ENCODE measurements around the gene EHMT1. TPM values are rescaled to one million over a fixed set of nuclear protein-coding genes. Genes with fewer than 3 reads are reported as not detected.
A peak's percentile ranks its signal among the peaks of the same experiment; 100 is the strongest.

EHMT1 gene
- total and polyA plus RNA-seq, 9 of the 15 experiments (the other 6 are each of a cell fraction or from before 2014, with no cell fraction given), result 2.2 to 76.0 (median 36.4) TPM

DNA sequence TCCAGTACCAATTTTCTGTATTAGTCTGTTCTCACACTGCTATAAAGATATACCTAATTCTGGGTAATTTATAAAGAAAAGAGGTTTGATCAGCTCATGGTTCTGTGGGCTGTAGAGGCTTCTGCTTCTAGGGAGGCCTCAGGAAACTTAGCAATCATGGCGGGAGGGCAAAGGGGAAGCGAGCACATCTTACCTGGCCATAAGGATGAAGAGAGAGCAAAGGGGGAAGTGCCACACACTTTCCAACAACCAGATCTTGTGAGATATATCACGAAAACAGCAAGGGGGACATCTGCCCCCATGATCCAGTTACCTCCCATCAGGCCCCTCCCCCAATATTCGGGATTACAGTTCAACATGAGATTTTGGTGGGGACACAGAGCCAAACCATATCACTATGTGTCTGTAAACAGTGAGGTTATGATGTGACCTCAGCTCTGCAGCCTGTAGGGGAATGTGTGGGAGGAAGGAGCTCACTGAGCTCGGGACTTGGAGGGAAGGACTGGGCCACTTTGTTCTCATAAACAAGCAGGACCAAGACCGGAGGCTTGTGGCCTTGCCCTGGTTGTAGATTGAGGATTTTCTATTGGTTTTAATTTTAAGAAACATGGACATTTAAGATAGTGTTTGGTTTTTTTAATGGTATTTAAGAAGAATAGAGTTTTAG is 85.2 kb downstream of the EHMT1 start:
- no peak overlapping the region for H2AFZ ChIP-seq (ENCODE audit: low read depth, low read length)
- no peak overlapping the region for H3K9ac ChIP-seq (ENCODE audit: insufficient read depth in 1 of 2, low read depth in 2 of 2, low read length in 2 of 2)
- peaks cover 5% of the 10 kb centered on the region; the same call in 1 of the 2 replicates for H4K20me1 ChIP-seq (replicated peaks; ENCODE audit: control insufficient read depth, insufficient read depth, low read length)
- H3K4me2 ChIP-seq (ENCODE audit: insufficient read depth, low read length), result no peak overlapping the region
- WGBS (ENCODE audit: insufficient coverage, low coverage, missing lambda C conversion rate), result 55% methylated on average over 5 of the region's 6 CpGs
- no peaks in the 10 kb centered on the region for H3K9me1 ChIP-seq (ENCODE audit: control insufficient read depth, insufficient read depth, low read length)
- TF ChIP-seq JUND (IDR thresholded peaks at IDR 0.05; ENCODE audit: borderline replicate concordance, low read depth, low read length), result 0 out of 2 replicates have a peak, but pooled peaks have one; percentile 7
- TF ChIP-seq JUND (tag; IDR thresholded peaks at IDR 0.05; ENCODE audit: borderline replicate concordance, low read depth, low read length), result no peak
- no peak for TF ChIP-seq BMI1 (IDR thresholded peaks at IDR 0.05; ENCODE audit: low read length)
- no peak for TF ChIP-seq NBN (IDR thresholded peaks at IDR 0.05; ENCODE audit: low read depth)
- TF ChIP-seq, protein P1, sequence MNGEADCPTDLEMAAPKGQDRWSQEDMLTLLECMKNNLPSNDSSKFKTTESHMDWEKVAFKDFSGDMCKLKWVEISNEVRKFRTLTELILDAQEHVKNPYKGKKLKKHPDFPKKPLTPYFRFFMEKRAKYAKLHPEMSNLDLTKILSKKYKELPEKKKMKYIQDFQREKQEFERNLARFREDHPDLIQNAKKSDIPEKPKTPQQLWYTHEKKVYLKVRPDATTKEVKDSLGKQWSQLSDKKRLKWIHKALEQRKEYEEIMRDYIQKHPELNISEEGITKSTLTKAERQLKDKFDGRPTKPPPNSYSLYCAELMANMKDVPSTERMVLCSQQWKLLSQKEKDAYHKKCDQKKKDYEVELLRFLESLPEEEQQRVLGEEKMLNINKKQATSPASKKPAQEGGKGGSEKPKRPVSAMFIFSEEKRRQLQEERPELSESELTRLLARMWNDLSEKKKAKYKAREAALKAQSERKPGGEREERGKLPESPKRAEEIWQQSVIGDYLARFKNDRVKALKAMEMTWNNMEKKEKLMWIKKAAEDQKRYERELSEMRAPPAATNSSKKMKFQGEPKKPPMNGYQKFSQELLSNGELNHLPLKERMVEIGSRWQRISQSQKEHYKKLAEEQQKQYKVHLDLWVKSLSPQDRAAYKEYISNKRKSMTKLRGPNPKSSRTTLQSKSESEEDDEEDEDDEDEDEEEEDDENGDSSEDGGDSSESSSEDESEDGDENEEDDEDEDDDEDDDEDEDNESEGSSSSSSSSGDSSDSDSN (IDR thresholded peaks at IDR 0.05; ENCODE audit: borderline replicate concordance in 1 of 2, low read depth in 2 of 2, low read length in 2 of 2), result no peak
- 0 out of 2 replicates have a peak, but pooled peaks have one; percentile 17 for TF ChIP-seq ZNF263 (CRISPR knock-in tag; IDR thresholded peaks at IDR 0.05; ENCODE audit: borderline replicate concordance)
- TF ChIP-seq, protein P2, sequence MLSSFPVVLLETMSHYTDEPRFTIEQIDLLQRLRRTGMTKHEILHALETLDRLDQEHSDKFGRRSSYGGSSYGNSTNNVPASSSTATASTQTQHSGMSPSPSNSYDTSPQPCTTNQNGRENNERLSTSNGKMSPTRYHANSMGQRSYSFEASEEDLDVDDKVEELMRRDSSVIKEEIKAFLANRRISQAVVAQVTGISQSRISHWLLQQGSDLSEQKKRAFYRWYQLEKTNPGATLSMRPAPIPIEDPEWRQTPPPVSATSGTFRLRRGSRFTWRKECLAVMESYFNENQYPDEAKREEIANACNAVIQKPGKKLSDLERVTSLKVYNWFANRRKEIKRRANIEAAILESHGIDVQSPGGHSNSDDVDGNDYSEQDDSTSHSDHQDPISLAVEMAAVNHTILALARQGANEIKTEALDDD (IDR thresholded peaks at IDR 0.05), result no peak
- TF ChIP-seq EGR1 (conservative IDR thresholded peaks at IDR 0.05), result peak; percentile 62
- no peak for TF ChIP-seq ZNF780A (CRISPR knock-in tag; IDR thresholded peaks at IDR 0.05)
- H3K4me3 ChIP-seq, result no peak overlapping the region
- H3K79me2 ChIP-seq (ENCODE audit: control insufficient read depth, insufficient read depth, low read length), result peaks cover 78% of the 10 kb centered on the region
- H3K4me1 ChIP-seq (replicated peaks in 1 of 2; ENCODE audit: control insufficient read depth in 2 of 2, insufficient read depth in 2 of 2, low read length in 2 of 2), result peaks cover 6 to 19% of the 10 kb centered on the region in 2 experiments; a peak in 3 of 5 replicates
- peak overlapping the region; percentile 30; the same call in 1 of the 3 replicates for H3K27ac ChIP-seq (ENCODE audit: extremely low read depth, low read depth, low read length)
- CTCF ChIA-PET (ENCODE audit: low intra/inter-chr PET ratio), result no interaction called here
- H3K9me3 ChIP-seq (replicated peaks; ENCODE audit: control insufficient read depth, insufficient read depth, low read depth, low read length), result peaks cover 11% of the 10 kb centered on the region
- POLR2A ChIA-PET, result no interaction called here
- H3K36me3 ChIP-seq (ENCODE audit: control insufficient read depth, insufficient read depth, low read length), result peaks cover 8% of the 10 kb centered on the region; the same call in 2 of the 3 replicates
- no TSS peak for BruUV-seq (replicated peaks)
- DNase-seq (ENCODE audit: extremely low read depth in 1 of 4, low spot score in 3 of 4), result peak in 2 of 4 experiments; percentile 29 to 38
- H3K27me3 ChIP-seq (ENCODE audit: control insufficient read depth in 2 of 2, insufficient read depth in 2 of 2, low read length in 2 of 2), result no peaks in the 10 kb centered on the region
- intact Hi-C loops (cut with micrococcal nuclease), result no loop called here
- in situ Hi-C loops (cut with MboI), result no loop called here
- ATAC-seq, result peak; percentile 67
- peak; percentile 74 for FAIRE-seq
